Hepatocyte (in vitro differentiated cells): Measurements from ENCODE around the gene MYO1D.

Experiments used
- CTCF ChIP-seq: fragments of 200-600 bp; sonication (generic); IDR thresholded peaks from 2 replicates; pipeline ENCODE4 v1.5.1; 2016; ENCODE audit warnings: antibody characterized with exemption, mild to moderate bottlenecking; ENCODE audit not compliant: poor library complexity
- EZH2 ChIP-seq: fragments of 200-600 bp; sonication (generic); IDR thresholded peaks from 2 replicates; pipeline ENCODE4 v1.6.1; 2016; ENCODE audit warnings: antibody characterized with exemption, mild to moderate bottlenecking, borderline replicate concordance
- EZH2phosphoT487 ChIP-seq: fragments of 200-600 bp; sonication (generic); IDR thresholded peaks from one replicate; pipeline ENCODE4 v1.6.1; 2018; ENCODE audit warnings: antibody characterized with exemption, mild to moderate bottlenecking, low read depth, moderate library complexity; ENCODE audit not compliant: unreplicated experiment, severe bottlenecking

GRCh38 chr17:32699247-32699646, 177.7 kb downstream of the MYO1D start:
- no peak for TF ChIP-seq CTCF
- no peak for TF ChIP-seq EZH2
- TF ChIP-seq EZH2phosphoT487, result no peak
